ENCODE data around the gene ST6GALNAC4. TPM values are rescaled to one million over a fixed set of nuclear protein-coding genes. Genes with fewer than 3 reads are reported as not detected.

The ST6GALNAC4 gene
- polyA plus RNA-seq, 5 donors, result 16.4 to 40.5 (median 25.1) TPM

DNA sequence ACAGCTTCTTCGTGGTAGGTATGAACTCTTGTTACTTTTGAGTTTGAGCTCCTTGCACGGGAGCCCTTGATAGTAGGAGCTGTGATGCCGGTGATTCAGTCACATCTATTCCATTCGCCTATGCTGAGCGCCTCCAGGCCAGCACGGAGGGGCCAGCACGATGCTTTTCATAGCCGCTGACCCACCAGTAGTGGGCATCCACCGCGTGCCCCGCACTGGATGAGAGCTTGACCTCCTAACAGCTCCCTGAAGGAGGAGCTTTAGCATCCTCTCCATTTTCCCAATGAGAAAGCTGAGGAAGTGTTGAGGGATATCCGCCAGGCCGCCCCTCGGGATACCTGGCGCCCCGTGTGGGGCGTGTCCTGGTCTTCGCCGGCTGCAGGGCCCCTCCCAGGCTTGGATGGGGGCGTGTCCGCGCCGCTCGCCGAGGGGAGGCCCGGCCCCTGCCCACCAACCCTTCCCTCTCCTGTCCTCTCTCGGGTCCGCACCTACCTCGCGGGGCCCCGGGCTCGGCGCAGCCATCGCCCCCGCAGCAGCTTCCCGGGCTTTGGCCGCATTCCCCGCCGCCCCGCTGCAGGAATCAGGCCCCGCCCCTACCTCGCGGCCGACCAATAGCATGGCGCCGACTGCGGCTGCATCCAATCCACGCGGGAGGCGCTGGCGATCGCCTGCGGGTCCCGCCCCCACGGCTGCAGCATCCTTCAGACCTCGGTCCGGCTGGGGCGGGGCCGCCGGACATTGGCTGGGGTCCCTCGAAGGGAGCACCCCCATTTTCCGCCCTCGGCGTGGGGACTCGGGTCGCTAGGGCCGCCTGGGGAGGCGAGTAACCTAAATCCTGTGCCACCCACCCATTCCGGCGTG lies 13.6 kb upstream of the ST6GALNAC4 start, which contains the start of gene PIP5KL1:
PIP5KL1 (minus strand) TSS at position 547 of the 861 bp plus-strand sequence; CDS start at position 522, 25 bp downstream.
- DNase-seq, result peak in 1 of 2 donors; percentile 82

DNA sequence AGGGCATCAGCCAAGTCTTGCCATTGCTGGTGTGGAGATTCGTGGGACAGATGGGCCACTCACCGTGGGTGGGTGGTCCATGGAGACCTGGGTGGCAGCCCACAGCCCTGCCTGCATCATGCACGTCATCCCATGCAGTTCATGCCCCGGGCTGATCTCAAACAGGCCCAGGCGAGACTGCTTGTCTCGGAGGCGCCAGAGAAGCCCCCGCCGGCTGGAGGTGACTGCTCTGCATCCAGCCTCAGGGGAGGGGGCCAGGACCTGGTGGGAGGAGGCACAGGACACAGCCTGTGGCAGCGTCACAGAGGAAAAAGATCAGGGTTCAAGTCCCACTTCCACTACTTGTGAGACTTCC lies 12.8 kb upstream of the ST6GALNAC4 start:
- DNase-seq, result no peak

DNA sequence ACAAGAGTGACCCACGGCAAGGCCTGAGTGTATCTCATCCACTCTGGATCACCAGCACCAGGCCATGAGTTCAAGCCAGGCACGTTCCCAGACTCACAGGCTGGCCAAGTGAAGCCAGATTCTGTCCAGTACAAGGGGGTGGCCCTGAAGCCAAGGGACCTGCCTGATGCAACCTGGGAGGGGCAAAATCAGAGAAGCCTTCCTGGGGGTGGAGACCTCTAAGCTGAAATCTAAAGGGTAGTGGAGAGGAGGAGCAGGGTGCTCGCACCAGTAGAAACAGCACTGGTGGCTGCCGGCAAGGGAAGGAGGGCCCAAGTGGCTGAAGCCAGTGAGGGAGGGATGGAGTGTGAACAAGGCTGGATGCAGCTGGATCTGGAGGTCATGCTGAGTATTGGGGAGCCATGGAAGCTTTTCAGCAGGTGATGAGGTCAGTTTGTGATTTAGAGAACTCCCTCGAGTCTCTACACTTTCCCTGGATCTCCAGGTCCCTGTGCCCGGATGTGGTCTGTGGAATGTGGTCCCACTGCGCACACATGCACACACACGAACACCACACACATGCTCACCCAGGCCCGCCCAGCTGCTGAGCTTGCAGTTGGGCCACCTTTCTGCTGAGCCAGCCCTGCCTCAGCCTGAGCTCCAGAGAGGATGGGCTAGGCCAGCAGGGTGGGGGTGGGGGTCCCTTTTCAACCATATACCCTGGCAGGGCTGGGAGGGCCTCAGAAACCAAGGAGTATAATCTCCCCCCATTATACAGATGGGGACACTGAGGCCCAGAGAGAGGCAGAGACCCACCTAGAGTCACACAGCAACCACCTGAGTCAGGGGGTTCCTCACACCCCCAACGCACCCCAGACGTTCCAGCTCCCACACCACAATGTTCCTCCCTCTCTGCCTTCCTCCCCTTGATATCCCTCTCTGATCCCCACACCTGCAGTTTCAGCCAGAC lies 12.1 kb upstream of the ST6GALNAC4 start:
- DNase-seq, result no peak

DNA sequence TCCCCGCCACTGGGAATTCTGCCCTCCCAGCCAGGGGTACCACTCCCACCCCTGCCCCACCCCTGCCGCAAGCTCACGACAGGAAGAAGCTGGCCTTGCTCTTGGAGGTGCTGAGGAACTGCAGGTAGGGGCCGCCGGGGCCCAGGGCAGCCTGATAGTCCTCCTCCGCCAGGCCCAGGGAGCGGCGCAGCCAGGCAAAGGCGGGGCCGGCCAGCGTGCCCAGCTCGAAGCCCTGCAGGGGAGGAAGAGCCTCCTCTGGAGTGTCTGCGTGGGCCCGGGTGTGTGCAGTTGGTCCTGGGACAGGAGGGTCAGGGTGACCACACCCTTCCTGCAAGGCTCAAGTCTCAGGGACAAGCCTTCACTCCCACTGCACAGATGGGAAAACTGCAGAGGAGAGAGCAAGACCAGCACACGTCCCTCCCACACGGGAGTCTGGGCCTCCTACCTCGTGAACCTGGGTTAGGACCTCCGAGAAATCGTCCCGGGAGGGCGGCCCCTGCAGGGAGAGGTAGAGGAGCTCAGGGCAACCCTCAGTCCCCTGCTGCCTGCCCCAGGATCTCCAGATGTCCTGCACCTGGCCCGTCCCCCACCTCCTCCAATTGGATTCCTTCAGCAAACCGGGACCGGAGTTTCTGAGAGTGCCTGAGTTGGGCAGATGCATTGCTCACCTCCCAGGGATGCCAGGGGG lies 11.3 kb upstream of the ST6GALNAC4 start:
- no peak for DNase-seq

DNA sequence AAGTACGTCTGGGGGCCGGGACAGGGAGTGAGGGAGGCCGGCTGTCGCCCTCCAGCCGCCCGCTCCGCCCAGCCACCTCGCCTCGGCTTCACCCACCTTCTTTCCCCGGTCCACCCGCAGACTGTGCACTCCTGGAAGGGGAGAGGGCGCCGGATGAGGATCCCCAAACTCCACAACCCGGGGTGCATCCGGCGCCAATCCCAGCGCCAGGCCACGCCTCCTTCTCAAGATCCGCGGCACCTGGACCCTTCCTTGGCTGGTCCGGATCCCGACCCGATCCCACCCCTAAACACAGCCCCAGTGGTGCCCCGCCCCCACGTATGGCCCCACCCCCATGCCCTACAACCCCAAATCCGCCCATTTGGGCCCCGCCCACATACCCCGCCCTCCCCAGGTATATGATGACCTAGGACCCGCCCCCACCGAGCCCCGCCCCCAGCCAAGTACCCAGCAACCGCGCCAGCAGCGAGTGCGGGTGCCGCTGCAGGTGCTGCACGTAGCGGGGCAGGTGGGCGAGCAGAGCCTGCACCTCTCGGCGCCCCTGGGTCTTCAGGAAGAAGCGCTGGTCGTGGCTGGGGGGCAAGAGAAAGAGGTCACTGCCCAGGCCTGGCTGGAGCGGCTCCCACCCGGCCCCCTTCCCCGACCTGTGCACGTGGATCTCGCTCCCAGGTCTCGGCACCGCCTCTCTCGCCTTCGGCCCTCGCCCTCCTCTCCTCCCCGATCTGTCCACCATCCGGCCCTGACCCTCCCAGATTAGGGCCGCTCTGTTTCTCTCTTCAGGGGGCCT lies 10.6 kb upstream of the ST6GALNAC4 start:
- no peak for DNase-seq

DNA sequence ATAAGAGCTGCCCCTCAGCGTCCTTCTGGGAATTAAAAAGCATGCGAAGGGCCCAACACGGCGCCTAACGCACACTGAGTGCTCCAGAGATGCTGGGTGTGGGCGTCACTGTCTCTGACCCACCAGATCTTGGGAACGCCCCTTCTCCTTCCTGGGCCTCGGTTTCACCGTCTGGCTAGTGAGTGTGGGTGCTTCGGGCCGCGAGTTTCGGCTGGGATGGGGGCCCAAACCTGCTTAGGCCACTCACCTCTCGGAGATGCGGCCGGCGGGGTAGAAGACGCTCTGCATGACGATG lies 10.0 kb upstream of the ST6GALNAC4 start:
- no peak for DNase-seq

DNA sequence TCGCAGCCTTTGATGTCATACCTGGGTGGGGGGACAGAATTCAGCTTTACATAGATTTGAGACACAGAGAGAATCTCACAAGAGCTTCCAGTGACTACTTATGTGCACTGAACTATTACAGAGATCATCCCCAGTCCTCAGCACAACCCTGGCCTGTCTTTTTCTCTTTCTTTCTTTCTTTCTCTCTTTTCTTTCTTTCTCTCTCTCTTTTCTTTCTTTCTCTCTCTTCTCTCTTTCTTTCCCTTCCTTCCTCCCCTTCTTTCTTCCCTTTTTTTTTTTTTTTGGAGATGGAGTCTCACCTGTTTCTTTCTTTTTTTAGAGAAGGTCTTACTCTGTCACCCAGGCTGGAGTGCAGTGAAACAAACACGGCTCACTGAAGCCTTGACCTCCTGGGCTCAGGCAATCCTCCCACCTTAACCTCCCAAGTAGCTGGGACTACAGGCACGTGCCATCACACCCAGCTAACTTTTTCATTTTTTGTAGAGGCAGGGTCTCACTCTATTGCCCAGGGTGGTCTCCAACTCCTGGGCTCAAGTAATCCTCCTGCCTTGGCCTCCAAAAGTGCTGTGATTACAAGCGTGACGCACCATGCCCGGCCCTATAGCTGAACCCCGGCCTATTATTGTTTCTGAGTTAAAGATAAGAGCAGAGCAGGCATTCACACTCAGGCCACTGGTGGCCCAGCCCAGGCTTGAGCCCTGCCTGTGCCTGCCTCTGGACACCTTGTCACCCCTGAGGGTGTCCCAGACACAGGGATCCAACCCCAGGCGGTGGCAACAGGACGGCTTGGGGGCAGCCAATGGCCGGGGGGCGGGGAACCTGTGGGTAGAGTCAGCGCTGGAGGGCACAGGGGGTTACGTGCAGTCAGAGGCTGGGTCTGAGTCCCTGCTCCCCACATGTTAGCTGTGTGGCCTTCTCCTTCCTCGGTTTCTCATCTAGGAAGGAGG lies 9.4 kb upstream of the ST6GALNAC4 start:
- DNase-seq, result no peak

DNA sequence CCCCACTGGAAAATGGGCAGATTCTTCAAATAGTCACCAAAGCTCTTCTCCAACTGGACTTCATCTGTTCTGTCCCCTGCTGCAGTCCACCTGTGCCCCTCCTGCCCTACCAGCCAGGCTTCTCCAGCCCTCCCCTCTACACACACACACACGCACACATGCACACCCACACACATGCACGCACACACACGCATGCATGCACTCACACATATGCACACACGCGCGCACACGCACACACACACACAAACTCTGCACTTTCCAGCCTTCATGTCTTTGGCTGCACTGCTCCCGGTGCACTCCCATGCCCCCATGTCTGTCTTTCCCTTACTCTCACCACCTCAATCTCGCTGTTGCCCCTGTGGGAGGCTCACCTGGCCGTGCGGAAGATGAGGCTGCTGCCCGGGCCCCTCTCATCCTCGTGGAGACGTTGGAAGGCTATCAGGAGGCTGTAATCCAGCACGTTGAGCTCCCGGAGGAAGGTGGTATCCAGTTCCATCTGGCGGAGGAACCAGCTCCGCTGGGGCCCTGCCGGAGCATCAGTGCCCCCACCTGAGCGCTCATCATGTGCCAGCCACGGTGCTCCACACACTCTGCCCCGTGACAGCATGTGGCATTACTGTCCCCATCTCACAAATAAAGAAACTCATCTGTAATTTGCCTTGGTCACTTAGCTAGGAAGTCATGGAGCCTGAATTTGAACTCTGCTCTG lies 8.0 kb upstream of the ST6GALNAC4 start:
- no peak for DNase-seq

DNA sequence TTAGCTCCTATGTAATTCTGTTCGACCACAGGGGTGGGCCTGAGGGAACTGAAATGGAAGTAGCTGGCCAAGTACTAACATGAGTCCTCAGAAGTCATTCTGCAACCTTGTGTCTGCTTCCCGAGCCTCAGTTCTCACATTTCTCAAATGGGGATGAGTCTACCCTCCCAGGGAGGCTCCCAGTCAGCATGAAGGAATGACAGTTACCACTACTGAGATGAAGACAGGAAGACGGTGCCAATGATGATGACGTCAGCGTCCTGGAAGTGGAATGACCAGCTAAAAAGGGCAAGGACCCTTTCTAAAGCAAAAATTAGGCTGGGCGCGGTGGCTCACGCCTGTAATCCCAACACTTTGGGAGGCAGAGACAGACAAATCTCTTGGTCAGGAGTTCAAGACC lies 6.9 kb upstream of the ST6GALNAC4 start:
- no peak for DNase-seq

DNA sequence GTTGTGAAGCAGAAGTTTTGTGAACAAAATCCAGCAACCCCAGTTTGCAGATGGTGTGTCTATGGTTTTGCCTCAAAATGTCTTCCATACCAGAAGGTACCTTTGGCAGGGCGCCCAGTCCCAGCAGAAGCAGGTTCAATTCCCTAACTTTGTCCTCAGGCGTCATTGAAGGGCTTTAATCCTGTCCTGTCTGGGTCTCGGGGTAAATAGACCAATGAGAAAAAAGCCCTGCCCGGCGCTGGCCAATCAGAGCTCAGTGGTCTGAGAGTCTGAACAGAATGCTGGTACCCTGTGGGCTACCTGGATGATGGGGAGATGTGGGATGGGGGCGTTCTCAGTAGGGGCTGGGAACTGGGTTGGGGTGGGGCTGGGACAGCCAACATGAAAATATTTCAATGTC lies 6.2 kb upstream of the ST6GALNAC4 start:
- no peak for DNase-seq

DNA sequence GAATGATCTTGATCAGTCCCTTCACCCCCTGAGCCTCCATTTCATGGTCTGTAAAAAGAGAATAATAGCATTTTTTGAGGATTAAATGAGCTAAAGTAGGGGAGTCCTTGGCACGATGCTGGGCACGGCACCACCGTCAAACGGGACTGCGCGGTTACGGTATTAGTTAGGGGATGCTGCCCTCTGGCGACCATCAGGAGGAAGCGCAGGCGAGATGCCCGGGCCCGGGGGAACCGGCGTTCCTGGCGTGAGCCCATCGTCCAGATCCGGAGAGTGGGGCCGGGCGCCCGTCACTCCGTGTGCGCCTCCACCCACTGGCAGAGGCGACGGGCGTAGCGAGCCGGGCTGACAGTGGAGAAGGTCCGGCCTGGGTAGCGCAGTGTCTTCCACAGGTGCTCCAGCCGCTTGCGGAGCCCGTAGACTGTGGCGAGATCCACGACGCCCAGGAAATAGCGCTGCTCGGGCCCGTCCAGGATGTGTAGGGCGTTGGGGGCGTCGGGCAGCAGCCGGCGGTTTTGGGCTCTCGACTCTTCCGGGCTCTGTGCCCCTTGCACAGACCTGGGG lies 4.8 kb upstream of the ST6GALNAC4 start:
- peak in 1 of 2 donors; percentile 61 for DNase-seq

DNA sequence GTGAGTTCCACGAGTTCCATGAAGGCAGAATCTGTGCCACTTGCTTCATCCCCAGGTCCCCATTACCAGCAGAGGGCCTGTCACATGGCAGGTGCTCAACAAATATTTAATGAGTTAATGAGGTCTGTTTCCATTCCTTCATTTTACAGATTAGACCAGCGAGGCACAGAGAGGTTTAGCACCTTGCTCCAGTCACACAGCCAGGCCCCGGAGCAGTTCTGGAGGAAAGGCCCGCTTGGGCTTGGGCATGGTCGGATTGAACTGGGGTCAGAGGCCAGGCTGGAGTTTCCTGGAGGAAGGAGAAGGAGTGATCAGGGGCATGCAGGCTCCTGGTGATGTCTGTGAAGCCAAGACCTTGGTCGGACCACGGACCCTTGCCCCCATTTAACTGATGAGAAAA lies 4.0 kb upstream of the ST6GALNAC4 start:
- DNase-seq, result no peak

DNA sequence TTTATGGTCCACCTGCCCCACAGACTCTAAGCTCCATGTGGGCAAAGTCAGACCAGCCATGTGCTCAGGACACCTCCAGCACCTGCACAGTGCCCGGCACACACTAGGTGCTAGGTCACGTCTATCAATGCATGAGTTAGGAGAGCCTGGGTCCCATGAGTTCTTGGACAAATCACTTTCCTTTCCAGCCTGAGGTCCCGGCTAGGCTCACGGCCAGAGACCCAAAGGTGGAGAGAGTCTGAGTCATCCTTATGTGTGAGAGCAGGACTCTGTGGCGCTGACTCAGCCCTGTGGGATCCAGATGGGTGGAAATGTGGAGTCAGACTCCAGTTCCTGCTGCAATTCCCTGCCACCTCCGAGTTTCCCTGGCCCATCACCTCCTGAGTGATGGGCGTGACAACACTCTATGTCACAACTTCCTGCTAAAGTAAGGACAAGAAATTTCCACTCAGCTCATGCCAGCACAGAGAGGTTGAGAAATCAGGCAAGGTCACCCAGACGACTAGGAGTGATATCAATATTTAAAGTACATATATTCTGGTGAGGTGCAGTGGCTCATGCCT lies 2.5 kb upstream of the ST6GALNAC4 start:
- no peak for DNase-seq

DNA sequence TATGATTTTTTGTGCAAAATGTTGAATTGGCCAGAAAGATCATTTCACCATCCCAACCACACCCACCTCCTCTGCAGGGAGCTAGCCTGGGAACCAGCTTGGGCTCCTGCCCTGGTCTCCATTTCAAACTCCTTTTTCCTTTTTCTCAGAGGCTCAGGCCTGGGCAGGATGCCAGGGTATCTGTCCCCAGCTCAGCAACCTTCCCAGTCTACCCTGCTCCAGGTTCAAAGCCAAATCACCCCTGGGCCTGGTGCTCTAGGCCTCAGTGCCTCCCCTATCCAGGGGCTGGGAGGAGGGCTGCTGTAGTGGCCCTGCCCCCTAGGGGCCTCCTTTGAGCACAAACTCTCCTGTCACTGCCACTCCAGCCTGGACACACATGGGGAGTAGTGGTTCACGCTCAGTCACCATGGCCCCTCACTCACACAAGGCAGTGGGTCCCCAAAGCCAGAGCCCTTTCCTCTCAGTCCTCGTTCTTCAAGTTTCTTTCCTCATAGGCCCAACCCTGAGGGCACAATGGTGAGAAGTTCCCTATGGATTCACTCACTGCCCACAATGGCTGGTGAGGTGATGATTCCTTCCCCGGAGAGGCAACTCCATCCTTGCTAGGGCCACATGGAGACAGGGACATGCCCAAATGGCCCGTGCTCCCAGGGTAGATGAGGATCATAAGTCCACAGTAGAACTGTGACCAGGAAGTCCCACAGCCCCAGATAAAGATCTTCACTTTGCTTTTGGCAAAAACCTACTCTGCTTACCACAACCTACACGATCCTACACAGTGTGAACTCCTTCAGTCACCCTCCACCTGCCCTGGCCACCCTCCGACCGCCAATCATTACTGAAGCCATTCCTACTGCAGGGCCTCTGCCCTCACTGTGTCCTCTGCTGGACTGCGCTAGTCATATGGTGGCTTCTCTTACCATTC lies 1.6 kb upstream of the ST6GALNAC4 start:
- no peak for DNase-seq

DNA sequence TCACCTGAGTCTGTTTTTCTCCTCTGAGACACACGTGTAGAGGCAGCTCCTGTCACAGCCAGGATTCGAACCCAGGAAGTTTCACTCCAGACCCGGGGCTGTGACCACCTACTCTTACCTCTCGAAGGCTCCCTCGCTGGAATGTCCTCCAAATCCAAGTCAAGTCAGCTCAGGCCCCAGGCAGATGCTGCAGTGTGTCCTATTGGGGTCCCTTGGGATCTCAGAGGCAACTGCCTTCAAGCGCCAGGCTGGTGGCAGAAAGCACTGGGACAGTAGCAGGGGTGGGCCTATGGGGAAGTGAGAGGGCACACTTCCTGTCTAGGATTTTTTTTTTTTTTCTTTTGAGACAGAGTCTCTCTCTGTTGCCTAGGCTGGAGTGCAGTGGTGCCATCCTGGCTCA lies 762 bp upstream of the ST6GALNAC4 start:
- DNase-seq, result no peak

DNA sequence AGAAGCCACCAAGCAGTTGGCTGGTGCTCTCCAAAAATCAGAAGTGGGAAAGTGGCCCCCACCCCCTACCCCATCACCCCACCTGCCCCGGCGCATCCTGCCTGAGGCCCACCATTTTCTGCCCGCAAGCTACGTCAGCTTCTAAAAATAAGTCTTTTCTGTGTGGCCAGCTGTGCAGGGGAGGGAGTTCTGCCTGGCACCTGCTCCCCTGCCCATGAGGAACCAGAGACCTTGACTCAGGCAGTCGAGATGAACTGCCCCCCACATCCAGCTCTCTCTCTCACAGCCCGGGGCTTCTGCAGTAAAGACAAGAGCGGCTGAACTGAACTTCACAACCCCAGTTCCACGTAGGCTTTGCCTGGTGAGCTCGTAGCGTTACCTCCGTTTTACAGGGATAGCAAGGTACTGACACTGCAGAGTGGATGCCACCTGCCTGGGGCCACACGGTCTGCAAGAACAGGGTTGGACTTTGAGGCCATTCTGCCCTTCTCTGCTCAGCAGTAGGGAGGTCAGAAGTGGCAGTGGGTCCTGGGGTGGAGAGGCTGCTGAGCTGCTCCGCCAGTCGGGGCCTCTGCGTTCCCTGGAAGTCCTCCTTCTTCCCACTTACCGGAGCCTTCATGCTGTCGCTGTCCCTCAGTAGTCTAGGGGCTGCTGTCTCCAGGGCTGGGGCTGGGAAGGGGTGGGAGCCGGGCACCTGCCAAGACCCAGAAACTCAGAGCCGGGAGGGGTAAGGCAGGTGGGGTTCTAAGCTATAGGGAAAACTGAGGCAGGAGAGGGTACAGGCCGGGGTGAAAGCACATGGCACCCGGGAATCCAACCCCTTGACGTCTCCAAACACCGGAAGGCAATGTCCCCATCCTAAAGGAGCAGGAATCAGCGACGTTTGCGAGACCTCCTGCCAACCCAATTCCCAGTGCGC lies 781 bp downstream of the ST6GALNAC4 start:
- no peak for DNase-seq

DNA sequence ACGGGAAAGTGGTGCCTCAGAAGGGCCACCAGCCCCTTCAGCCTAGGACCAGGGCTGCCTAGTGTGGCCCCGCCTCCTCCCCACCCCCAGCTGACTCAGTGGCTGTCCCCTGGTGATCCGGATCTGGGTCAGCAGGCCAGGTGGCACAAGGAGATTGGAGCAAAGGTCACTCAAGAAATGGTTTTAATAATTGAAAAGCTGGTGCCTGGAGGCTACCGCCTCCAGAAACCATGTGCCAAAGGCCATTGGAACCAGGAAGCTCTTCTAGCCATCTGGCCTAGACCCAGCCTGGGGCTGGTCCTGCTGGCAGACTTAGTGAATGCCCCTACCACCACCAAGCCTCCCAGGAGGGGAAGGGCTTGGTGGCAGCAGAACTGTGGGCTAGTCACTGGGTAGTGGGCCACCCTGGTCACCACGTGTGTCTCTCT lies 1.5 kb downstream of the ST6GALNAC4 start:
- no peak for DNase-seq

Data from right lung (tissue), 5 donors.